Measurements from ENCODE around the gene PGAM5.
"Not testable (repeated sequence)": the region's sequence is repeated elsewhere in the genome, so short reads cannot be mapped to it uniquely, and the experiment has no call there.

PGAM5 gene

GRCh38 chr12:132741620-132742019 lies 31.0 kb downstream of the PGAM5 start:
- Histone ChIP-seq H3K9ac (ENCODE audit: low read depth, low read length) (no peak overlapping the region), H3K4me3 (ENCODE audit: low read depth, low read length) (no peak overlapping the region), H3K4me1 (ENCODE audit: control insufficient read depth, insufficient read depth, low read length) (no peaks in the 10 kb centered on the region), H3K27me3 (ENCODE audit: control insufficient read depth, insufficient read depth, low read length) (no peaks in the 10 kb centered on the region), H3K36me3 (ENCODE audit: control insufficient read depth, insufficient read depth, low read length) (peaks cover 74% of the 10 kb centered on the region), H3K9me3 (ENCODE audit: control insufficient read depth, insufficient read depth, low read length) (no peaks in the 10 kb centered on the region)

- Histone ChIP-seq H3K9ac (ENCODE audit: low read depth, low read length) (no peak overlapping the region), H3K9me3 (ENCODE audit: control insufficient read depth, insufficient read depth, low read length) (no peaks in the 10 kb centered on the region), H3K36me3 (ENCODE audit: control insufficient read depth, insufficient read depth, low read length) (peaks cover 78% of the 10 kb centered on the region), H3K4me1 (ENCODE audit: control insufficient read depth, insufficient read depth, low read length) (no peaks in the 10 kb centered on the region), H3K4me3 (ENCODE audit: low read depth, low read length) (no peak overlapping the region), H3K27me3 (ENCODE audit: control insufficient read depth, insufficient read depth, low read length) (no peaks in the 10 kb centered on the region)
Observed at GRCh38 chr12:132743831-132744230, 33.2 kb downstream of the PGAM5 start.

GRCh38 chr12:132746613-132747012 lies 36.0 kb downstream of the PGAM5 start:
- Histone ChIP-seq H3K9ac (ENCODE audit: low read depth, low read length) (no peak overlapping the region), H3K36me3 (ENCODE audit: control insufficient read depth, insufficient read depth, low read length) (peaks cover 74% of the 10 kb centered on the region), H3K27me3 (ENCODE audit: control insufficient read depth, insufficient read depth, low read length) (no peaks in the 10 kb centered on the region), H3K9me3 (ENCODE audit: control insufficient read depth, insufficient read depth, low read length) (no peaks in the 10 kb centered on the region), H3K4me1 (ENCODE audit: control insufficient read depth, insufficient read depth, low read length) (no peaks in the 10 kb centered on the region), H3K4me3 (ENCODE audit: low read depth, low read length) (no peak overlapping the region)

- Histone ChIP-seq H3K9ac (ENCODE audit: low read depth, low read length) (no peak overlapping the region), H3K4me3 (ENCODE audit: low read depth, low read length) (no peak overlapping the region), H3K36me3 (ENCODE audit: control insufficient read depth, insufficient read depth, low read length) (peaks cover 74% of the 10 kb centered on the region), H3K9me3 (ENCODE audit: control insufficient read depth, insufficient read depth, low read length) (no peaks in the 10 kb centered on the region), H3K27me3 (ENCODE audit: control insufficient read depth, insufficient read depth, low read length) (no peaks in the 10 kb centered on the region), H3K4me1 (ENCODE audit: control insufficient read depth, insufficient read depth, low read length) (no peaks in the 10 kb centered on the region)
Observed at GRCh38 chr12:132747395-132747794, 36.8 kb downstream of the PGAM5 start.

- Histone ChIP-seq H3K4me3 (ENCODE audit: low read depth, low read length) (no peak overlapping the region), H3K27me3 (ENCODE audit: control insufficient read depth, insufficient read depth, low read length) (no peaks in the 10 kb centered on the region), H3K9me3 (ENCODE audit: control insufficient read depth, insufficient read depth, low read length) (no peaks in the 10 kb centered on the region), H3K9ac (ENCODE audit: low read depth, low read length) (no peak overlapping the region), H3K4me1 (ENCODE audit: control insufficient read depth, insufficient read depth, low read length) (no peaks in the 10 kb centered on the region), H3K36me3 (ENCODE audit: control insufficient read depth, insufficient read depth, low read length) (peaks cover 69% of the 10 kb centered on the region)
Observed at GRCh38 chr12:132747896-132748295, 37.3 kb downstream of the PGAM5 start.

GRCh38 chr12:132748319-132748718 lies 37.7 kb downstream of the PGAM5 start:
- Histone ChIP-seq H3K4me3 (ENCODE audit: low read depth, low read length) (no peak overlapping the region), H3K27me3 (ENCODE audit: control insufficient read depth, insufficient read depth, low read length) (no peaks in the 10 kb centered on the region), H3K4me1 (ENCODE audit: control insufficient read depth, insufficient read depth, low read length) (no peaks in the 10 kb centered on the region), H3K36me3 (ENCODE audit: control insufficient read depth, insufficient read depth, low read length) (peaks cover 65% of the 10 kb centered on the region), H3K9ac (ENCODE audit: low read depth, low read length) (no peak overlapping the region), H3K9me3 (ENCODE audit: control insufficient read depth, insufficient read depth, low read length) (no peaks in the 10 kb centered on the region)

- H3K4me3 ChIP-seq (ENCODE audit: low read depth, low read length); H3K9me3 ChIP-seq (ENCODE audit: control insufficient read depth, insufficient read depth, low read length); H3K4me1 ChIP-seq (ENCODE audit: control insufficient read depth, insufficient read depth, low read length); H3K27me3 ChIP-seq (ENCODE audit: control insufficient read depth, insufficient read depth, low read length); H3K9ac ChIP-seq (ENCODE audit: low read depth, low read length): not testable (repeated sequence)
- peaks cover 33% of the 10 kb centered on the region for H3K36me3 ChIP-seq (ENCODE audit: control insufficient read depth, insufficient read depth, low read length)
Observed at GRCh38 chr12:132753670-132754069, 43.0 kb downstream of the PGAM5 start.

GRCh38 chr12:132754160-132754932 lies 43.7 kb downstream of the PGAM5 start:
- Histone ChIP-seq H3K9me3 (ENCODE audit: control insufficient read depth, insufficient read depth, low read length) (no peaks in the 10 kb centered on the region), H3K4me1 (ENCODE audit: control insufficient read depth, insufficient read depth, low read length) (no peaks in the 10 kb centered on the region), H3K4me3 (ENCODE audit: low read depth, low read length) (no peak overlapping the region), H3K9ac (ENCODE audit: low read depth, low read length) (no peak overlapping the region), H3K36me3 (ENCODE audit: control insufficient read depth, insufficient read depth, low read length) (peaks cover 29% of the 10 kb centered on the region), H3K27me3 (ENCODE audit: control insufficient read depth, insufficient read depth, low read length) (no peaks in the 10 kb centered on the region)

- H3K9me3 ChIP-seq (ENCODE audit: control insufficient read depth, insufficient read depth, low read length); H3K4me1 ChIP-seq (ENCODE audit: control insufficient read depth, insufficient read depth, low read length); H3K4me3 ChIP-seq (ENCODE audit: low read depth, low read length); H3K9ac ChIP-seq (ENCODE audit: low read depth, low read length); H3K27me3 ChIP-seq (ENCODE audit: control insufficient read depth, insufficient read depth, low read length): not testable (repeated sequence)
- peaks cover 11% of the 10 kb centered on the region for H3K36me3 ChIP-seq (ENCODE audit: control insufficient read depth, insufficient read depth, low read length)
Observed at GRCh38 chr12:132758825-132759224, 48.2 kb downstream of the PGAM5 start.

- Histone ChIP-seq H3K4me3 (ENCODE audit: low read depth, low read length) (no peak overlapping the region), H3K9ac (ENCODE audit: low read depth, low read length) (no peak overlapping the region), H3K27me3 (ENCODE audit: control insufficient read depth, insufficient read depth, low read length) (no peaks in the 10 kb centered on the region), H3K4me1 (ENCODE audit: control insufficient read depth, insufficient read depth, low read length) (no peaks in the 10 kb centered on the region), H3K36me3 (ENCODE audit: control insufficient read depth, insufficient read depth, low read length) (peaks cover 10% of the 10 kb centered on the region), H3K9me3 (ENCODE audit: control insufficient read depth, insufficient read depth, low read length) (no peaks in the 10 kb centered on the region)
Observed at GRCh38 chr12:132759359-132759758, 48.7 kb downstream of the PGAM5 start.

GRCh38 chr12:132761032-132761920 lies 50.6 kb downstream of the PGAM5 start, which contains the start of gene ANKLE2:
ANKLE2 (minus strand) TSS chr12:132761832; CDS start chr12:132761798, 34 bp downstream.
- Histone ChIP-seq H3K4me1 (ENCODE audit: control insufficient read depth, insufficient read depth, low read length) (no peaks in the 10 kb centered on the region), H3K4me3 (ENCODE audit: low read depth, low read length) (peak within 1 kb of the TSS; percentile 87), H3K9ac (ENCODE audit: low read depth, low read length) (peak within 1 kb of the TSS; percentile 88), H3K27me3 (ENCODE audit: control insufficient read depth, insufficient read depth, low read length) (no peaks in the 10 kb centered on the region), H3K9me3 (ENCODE audit: control insufficient read depth, insufficient read depth, low read length) (no peaks in the 10 kb centered on the region), H3K36me3 (ENCODE audit: control insufficient read depth, insufficient read depth, low read length) (peaks cover 5% of the 10 kb centered on the region)

Data from iPS-15b (cell line).